LNCAP (cell line): ENCODE data around the gene ZNF615.

Experiments used
- CTCF ChIP-seq: fragments of 450-650 bp; IDR thresholded peaks from 2 replicates; pipeline ENCODE4 v1.5.1; 2017; ENCODE audit warnings: mild to moderate bottlenecking

The ZNF615 gene

GRCh38 chr19:52007806-52008557, at the start of gene ZNF615:
ZNF615 (minus strand) TSS chr19:52008211; CDS start chr19:52003711, 4,500 bp downstream.
- TF ChIP-seq CTCF: no peak

GRCh38 chr19:52048555-52049501, 40.8 kb upstream of the ZNF615 start, which contains the start of gene ZNF432:
ZNF432 (minus strand) TSS chr19:52048838; CDS start chr19:52046868, 1,970 bp downstream.
- no peak for TF ChIP-seq CTCF

- no peak for TF ChIP-seq CTCF
These were observed 31.2 kb upstream of the ZNF615 start for GRCh38 chr19:52039169-52039568.

- TF ChIP-seq CTCF: no peak
These were observed 26.2 kb upstream of the ZNF615 start for GRCh38 chr19:52034051-52034728.

- TF ChIP-seq CTCF: no peak
These were observed 20.7 kb upstream of the ZNF615 start for GRCh38 chr19:52028780-52029123.

- TF ChIP-seq CTCF: no peak
These were observed 20.2 kb upstream of the ZNF615 start, which contains the start of gene ZNF614 for GRCh38 chr19:52028027-52028779. ZNF614 (minus strand) TSS chr19:52028379; CDS start chr19:52025745, 2,634 bp downstream.
